GM12892 (cell line): ENCODE measurements around the gene NEDD4L.

ENCODE experiments used
- POLR2A ChIP-seq: IDR thresholded peaks from 2 replicates; pipeline ENCODE4 v1.6.1; 2011; ENCODE audit warnings: low read depth, low read length, control low read depth
- POLR2AphosphoS5 ChIP-seq: IDR thresholded peaks from 2 replicates; pipeline ENCODE4 v1.6.1; 2011; ENCODE audit warnings: low read depth, low read length, control low read depth
- TAF1 ChIP-seq: IDR thresholded peaks from 2 replicates; pipeline ENCODE4 v1.6.1; 2011; ENCODE audit warnings: low read depth, mild to moderate bottlenecking, control low read depth, low read length, borderline replicate concordance

- TF ChIP-seq POLR2A, result no peak
- no peak for TF ChIP-seq POLR2AphosphoS5
- no peak for TF ChIP-seq TAF1
These were observed 203.4 kb downstream of the NEDD4L start for GRCh38 chr18:58247363-58247834.
